Type B pancreatic cell (in vitro differentiated cells): Measurements from ENCODE around the gene THSD4. TPM values are rescaled to one million over a fixed set of nuclear protein-coding genes. Genes with fewer than 3 reads are reported as not detected.

Experiments
- DNase-seq: peaks from one replicate; pipeline ENCODE4 v3.0.0; 2021; ENCODE audit warnings: mixed read lengths; ENCODE audit not compliant: unreplicated experiment; ENCODE audit errors: extremely low spot score
- H3K27ac Mint-ChIP-seq: 2 replicates; pipeline ENCODE4 v1.8.0; 2021; ENCODE audit warnings: mild to moderate bottlenecking, mixed read lengths
- H3K27me3 Mint-ChIP-seq: 2 replicates; pipeline ENCODE4 v1.8.0; 2021; ENCODE audit warnings: mixed read lengths
- H3K36me3 Mint-ChIP-seq: 2 replicates; pipeline ENCODE4 v1.8.0; 2021; ENCODE audit warnings: mixed read lengths
- H3K4me1 Mint-ChIP-seq: one replicate; pipeline ENCODE4 v1.8.0; 2021; ENCODE audit warnings: mixed read lengths; ENCODE audit not compliant: unreplicated experiment
- H3K4me3 Mint-ChIP-seq: 2 replicates; pipeline ENCODE4 v1.8.0; 2021; ENCODE audit warnings: mild to moderate bottlenecking, mixed read lengths
- H3K9me3 Mint-ChIP-seq: 2 replicates; pipeline ENCODE4 v1.8.0; 2021; ENCODE audit warnings: mixed read lengths
- total RNA-seq: library from RNA; stranded (reverse); gene quantifications from 2 replicates; pipeline ENCODE4 v1.2.1, GENCODE V29; 2021; ENCODE audit warnings: low replicate concordance
- TF ChIP-seq, protein P1 (sequence below): fragments of 200-600 bp; sonication (generic); conservative IDR thresholded peaks from 2 replicates; pipeline ENCODE4 v1.5.0; 2021; ENCODE audit warnings: antibody characterized with exemption, mild to moderate bottlenecking

The THSD4 gene
- total RNA-seq, 1 donor from 2014 or later: 43.3 TPM

DNA sequence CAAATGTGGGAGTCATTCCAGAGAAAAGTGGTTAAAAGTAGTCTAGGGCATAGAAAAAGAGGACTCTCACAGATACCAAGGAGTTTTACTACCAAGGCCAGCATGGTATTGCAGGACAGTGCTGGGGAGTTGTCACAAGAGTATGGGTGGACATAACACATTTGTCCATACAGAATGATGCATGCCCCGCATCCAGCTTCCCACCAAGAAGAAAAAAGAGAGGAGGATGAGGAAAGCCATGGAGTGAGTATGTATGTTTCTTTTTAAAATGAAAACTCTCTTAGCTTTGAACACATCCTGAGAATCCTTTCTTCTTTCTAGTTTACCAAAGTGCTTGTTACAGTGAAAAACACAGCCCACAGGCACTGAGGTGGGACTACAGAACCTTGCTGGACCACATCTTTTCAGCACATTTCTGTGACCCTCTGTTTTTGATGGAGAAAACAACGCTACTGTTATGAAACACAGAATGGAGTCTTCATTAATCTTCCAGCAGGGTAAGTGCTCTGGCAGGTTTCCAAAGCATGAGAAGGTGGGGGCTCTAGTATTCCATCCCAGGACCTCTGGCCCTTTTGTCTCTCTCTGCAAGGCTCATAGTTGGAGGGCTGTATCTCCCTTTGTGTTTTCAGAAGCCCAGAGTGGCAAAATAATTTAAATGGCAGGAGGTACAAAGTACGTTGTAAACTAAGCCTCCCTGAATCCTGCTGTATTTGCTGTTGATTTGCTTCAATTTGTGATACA lies 707.8 kb downstream of the THSD4 start:
- no peak overlapping the region for H3K27ac Mint-ChIP-seq
- H3K9me3 Mint-ChIP-seq: peaks cover 17% of the 10 kb centered on the region
- no peak overlapping the region for H3K4me3 Mint-ChIP-seq
- H3K27me3 Mint-ChIP-seq: no peaks in the 10 kb centered on the region
- no peak for DNase-seq
- TF ChIP-seq, protein P1, sequence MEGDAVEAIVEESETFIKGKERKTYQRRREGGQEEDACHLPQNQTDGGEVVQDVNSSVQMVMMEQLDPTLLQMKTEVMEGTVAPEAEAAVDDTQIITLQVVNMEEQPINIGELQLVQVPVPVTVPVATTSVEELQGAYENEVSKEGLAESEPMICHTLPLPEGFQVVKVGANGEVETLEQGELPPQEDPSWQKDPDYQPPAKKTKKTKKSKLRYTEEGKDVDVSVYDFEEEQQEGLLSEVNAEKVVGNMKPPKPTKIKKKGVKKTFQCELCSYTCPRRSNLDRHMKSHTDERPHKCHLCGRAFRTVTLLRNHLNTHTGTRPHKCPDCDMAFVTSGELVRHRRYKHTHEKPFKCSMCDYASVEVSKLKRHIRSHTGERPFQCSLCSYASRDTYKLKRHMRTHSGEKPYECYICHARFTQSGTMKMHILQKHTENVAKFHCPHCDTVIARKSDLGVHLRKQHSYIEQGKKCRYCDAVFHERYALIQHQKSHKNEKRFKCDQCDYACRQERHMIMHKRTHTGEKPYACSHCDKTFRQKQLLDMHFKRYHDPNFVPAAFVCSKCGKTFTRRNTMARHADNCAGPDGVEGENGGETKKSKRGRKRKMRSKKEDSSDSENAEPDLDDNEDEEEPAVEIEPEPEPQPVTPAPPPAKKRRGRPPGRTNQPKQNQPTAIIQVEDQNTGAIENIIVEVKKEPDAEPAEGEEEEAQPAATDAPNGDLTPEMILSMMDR: no peak
- H3K36me3 Mint-ChIP-seq: peaks cover 58% of the 10 kb centered on the region
- peaks cover 6% of the 10 kb centered on the region for H3K4me1 Mint-ChIP-seq

- no peak for DNase-seq
- no peak overlapping the region for H3K27ac Mint-ChIP-seq
- H3K9me3 Mint-ChIP-seq: peaks cover 11% of the 10 kb centered on the region
- H3K36me3 Mint-ChIP-seq: peaks cover 66% of the 10 kb centered on the region
- TF ChIP-seq, protein P1: no peak
- H3K27me3 Mint-ChIP-seq: no peaks in the 10 kb centered on the region
- peaks cover 6% of the 10 kb centered on the region for H3K4me1 Mint-ChIP-seq
- H3K4me3 Mint-ChIP-seq: no peak overlapping the region
Measured at GRCh38 chr15:71823801-71824200, 708.5 kb downstream of the THSD4 start.

- Mint-ChIP-seq H3K9me3 (peaks cover 11% of the 10 kb centered on the region), H3K4me1 (peaks cover 6% of the 10 kb centered on the region), H3K27me3 (no peaks in the 10 kb centered on the region), H3K27ac (no peak overlapping the region), H3K4me3 (no peak overlapping the region), H3K36me3 (peaks cover 73% of the 10 kb centered on the region)
- no peak for DNase-seq
- TF ChIP-seq, protein P1: no peak
Measured at GRCh38 chr15:71825021-71825730, 709.9 kb downstream of the THSD4 start.

DNA sequence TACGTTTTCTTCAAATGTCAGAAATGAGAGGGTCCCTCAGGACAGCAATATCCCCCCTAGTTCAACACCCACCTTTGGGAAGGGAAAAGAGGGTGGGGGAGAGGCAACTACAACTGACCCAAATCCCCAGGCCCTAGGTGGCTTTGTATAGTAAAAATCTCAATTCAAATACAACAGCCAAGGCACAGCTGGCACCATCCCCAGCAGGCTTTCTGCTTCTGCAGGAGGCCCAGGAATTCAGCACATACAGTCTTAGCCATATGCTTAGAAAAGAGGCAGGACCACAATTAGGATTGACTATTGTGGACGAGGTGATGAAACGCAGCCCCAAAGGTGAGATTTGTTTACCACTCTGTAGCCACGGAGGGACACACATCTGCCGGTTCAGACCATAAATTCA lies 710.9 kb downstream of the THSD4 start:
- Mint-ChIP-seq H3K4me1 (peaks cover 6% of the 10 kb centered on the region), H3K27me3 (no peaks in the 10 kb centered on the region), H3K36me3 (peaks cover 68% of the 10 kb centered on the region), H3K27ac (no peak overlapping the region), H3K4me3 (no peak overlapping the region), H3K9me3 (peaks cover 11% of the 10 kb centered on the region)
- TF ChIP-seq, protein P1: no peak
- DNase-seq: no peak

GRCh38 chr15:71830981-71831380 lies 715.7 kb downstream of the THSD4 start:
- Mint-ChIP-seq H3K4me1 (no peaks in the 10 kb centered on the region), H3K27ac (no peak overlapping the region), H3K36me3 (peaks cover 38% of the 10 kb centered on the region), H3K9me3 (no peaks in the 10 kb centered on the region), H3K4me3 (no peak overlapping the region), H3K27me3 (no peaks in the 10 kb centered on the region)
- no peak for DNase-seq
- TF ChIP-seq, protein P1: no peak

Other genes with a start within 250 kb of the THSD4 start
- gene THAP10, start 223.0 kb upstream of the THSD4 start, total RNA-seq: 2.7 and 5.3 TPM in 2 replicates
- gene LRRC49, start 222.6 kb upstream of the THSD4 start, total RNA-seq: 6.7 and 13.4 TPM in 2 replicates